Measurements from ENCODE around the gene TTLL11. TPM values are rescaled to one million over a fixed set of nuclear protein-coding genes. Genes with fewer than 3 reads are reported as not detected.
"Not testable (repeated sequence)": the region's sequence is repeated elsewhere in the genome, so short reads cannot be mapped to it uniquely, and the experiment has no call there.

The TTLL11 gene
- polyA plus RNA-seq, 1 donor (not counting 4 experiments of a cell fraction or from before 2014, with no cell fraction given) = 8.0 TPM

GRCh38 chr9:121895818-121896544, 197.1 kb downstream of the TTLL11 start:
- peaks cover 1% of the 10 kb centered on the region for H3K79me2 ChIP-seq (ENCODE audit: control insufficient read depth, insufficient read depth, low read length)
- DNase-seq (ENCODE audit: low read depth, low spot score) (no peak), FAIRE-seq (no peak)
- no peak overlapping the region for H2AFZ ChIP-seq (ENCODE audit: control insufficient read depth, low read length)
- peaks cover 4% of the 10 kb centered on the region for H4K20me1 ChIP-seq (ENCODE audit: control insufficient read depth, extremely low read depth, insufficient read depth, low read length)
- no peak overlapping the region for H3K9ac ChIP-seq (ENCODE audit: control insufficient read depth, extremely low read depth, insufficient read depth, low read length)
- no peak overlapping the region for H3K4me3 ChIP-seq (ENCODE audit: control insufficient read depth in 2 of 3, extremely low read depth in 1 of 3, insufficient read depth in 2 of 3, low read depth in 1 of 3, low read length in 3 of 3)
- no peaks in the 10 kb centered on the region for H3K9me1 ChIP-seq (ENCODE audit: control insufficient read depth, extremely low read depth, insufficient read depth, low read length)
- H3K4me2 ChIP-seq (ENCODE audit: control insufficient read depth, extremely low read depth, insufficient read depth, low read depth, low read length) = no peak overlapping the region
- no peaks in the 10 kb centered on the region for H3K9me3 ChIP-seq (ENCODE audit: control insufficient read depth, low read depth, low read length)
- no peak overlapping the region for H3K27ac ChIP-seq (ENCODE audit: control insufficient read depth, insufficient read depth, low read length)
- TF ChIP-seq EZH2 (IDR thresholded peaks at IDR 0.05; ENCODE audit: low read length) = no peak
- TF ChIP-seq CTCF (optimal IDR thresholded peaks at IDR 0.05 in 1 of 3, IDR thresholded peaks at IDR 0.05 in 1 of 3, conservative IDR thresholded peaks at IDR 0.05 in 1 of 3; ENCODE audit: extremely low read depth in 1 of 3, insufficient read depth in 2 of 3, low read length in 3 of 3) = no peak
- H3K27me3 ChIP-seq (ENCODE audit: control insufficient read depth, extremely low read depth, insufficient read depth, low read length) = no peaks in the 10 kb centered on the region
- dilution Hi-C loops (cut with MboI; ENCODE audit: extremely low pct_ligation_motif_present, low sequenced_read_pairs) = no loop called here
- no peaks in the 10 kb centered on the region for H3K4me1 ChIP-seq (ENCODE audit: control insufficient read depth, extremely low read depth, insufficient read depth, low read length)
- peaks cover 0 to 13% of the 10 kb centered on the region in 2 experiments for H3K36me3 ChIP-seq (ENCODE audit: control insufficient read depth in 2 of 2, extremely low read depth in 1 of 2, insufficient read depth in 2 of 2, low read length in 2 of 2)

DNA sequence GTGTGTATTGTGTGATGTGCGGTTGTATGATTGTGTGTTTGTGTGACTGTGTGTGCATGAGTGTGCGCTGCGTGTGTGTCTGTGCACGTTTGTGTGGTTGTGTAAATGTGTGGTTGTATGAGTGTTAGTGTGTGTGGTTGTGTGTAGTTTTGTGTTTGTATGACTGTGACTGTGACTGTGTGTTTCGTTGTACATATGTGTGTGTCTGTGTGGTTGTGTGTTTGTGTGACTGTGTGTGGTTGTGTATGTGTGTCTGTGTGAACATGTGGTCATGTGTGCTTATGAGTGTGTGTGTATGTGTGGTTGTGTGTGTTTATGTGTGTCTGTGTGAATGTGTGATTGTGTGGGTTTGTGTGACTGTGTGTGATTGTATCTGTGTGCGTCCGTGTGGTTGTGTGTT, 197.8 kb downstream of the TTLL11 start:
- no peak overlapping the region for H2AFZ ChIP-seq (ENCODE audit: control insufficient read depth, low read length)
- DNase-seq (ENCODE audit: low read depth, low spot score) (no peak), FAIRE-seq (peak; percentile 56)
- H4K20me1 ChIP-seq (ENCODE audit: control insufficient read depth, extremely low read depth, insufficient read depth, low read length) = peaks cover 5% of the 10 kb centered on the region
- no peaks in the 10 kb centered on the region for H3K27me3 ChIP-seq (ENCODE audit: control insufficient read depth, extremely low read depth, insufficient read depth, low read length)
- peaks cover 1% of the 10 kb centered on the region for H3K79me2 ChIP-seq (ENCODE audit: control insufficient read depth, insufficient read depth, low read length)
- H3K36me3 ChIP-seq (ENCODE audit: control insufficient read depth in 2 of 2, extremely low read depth in 1 of 2, insufficient read depth in 2 of 2, low read length in 2 of 2) = peaks cover 0 to 13% of the 10 kb centered on the region in 2 experiments
- H3K27ac ChIP-seq (ENCODE audit: control insufficient read depth, insufficient read depth, low read length) = no peak overlapping the region
- no peaks in the 10 kb centered on the region for H3K9me3 ChIP-seq (ENCODE audit: control insufficient read depth, low read depth, low read length)
- H3K4me3 ChIP-seq (ENCODE audit: control insufficient read depth in 2 of 3, extremely low read depth in 1 of 3, insufficient read depth in 2 of 3, low read depth in 1 of 3, low read length in 3 of 3) = no peak overlapping the region
- no peak overlapping the region for H3K9ac ChIP-seq (ENCODE audit: control insufficient read depth, extremely low read depth, insufficient read depth, low read length)
- TF ChIP-seq EZH2 (IDR thresholded peaks at IDR 0.05; ENCODE audit: low read length) = no peak
- TF ChIP-seq CTCF (optimal IDR thresholded peaks at IDR 0.05 in 1 of 3, IDR thresholded peaks at IDR 0.05 in 1 of 3, conservative IDR thresholded peaks at IDR 0.05 in 1 of 3; ENCODE audit: extremely low read depth in 1 of 3, insufficient read depth in 2 of 3, low read length in 3 of 3) = no peak
- H3K4me2 ChIP-seq (ENCODE audit: control insufficient read depth, extremely low read depth, insufficient read depth, low read depth, low read length) = no peak overlapping the region
- H3K9me1 ChIP-seq (ENCODE audit: control insufficient read depth, extremely low read depth, insufficient read depth, low read length) = no peaks in the 10 kb centered on the region
- dilution Hi-C loops (cut with MboI; ENCODE audit: extremely low pct_ligation_motif_present, low sequenced_read_pairs) = no loop called here
- no peaks in the 10 kb centered on the region for H3K4me1 ChIP-seq (ENCODE audit: control insufficient read depth, extremely low read depth, insufficient read depth, low read length)

- H3K9ac ChIP-seq (ENCODE audit: control insufficient read depth, extremely low read depth, insufficient read depth, low read length); H3K9me1 ChIP-seq (ENCODE audit: control insufficient read depth, extremely low read depth, insufficient read depth, low read length); H4K20me1 ChIP-seq (ENCODE audit: control insufficient read depth, extremely low read depth, insufficient read depth, low read length); H3K9me3 ChIP-seq (ENCODE audit: control insufficient read depth, low read depth, low read length); dilution Hi-C loops (cut with MboI; ENCODE audit: extremely low pct_ligation_motif_present, low sequenced_read_pairs); H3K27me3 ChIP-seq (ENCODE audit: control insufficient read depth, extremely low read depth, insufficient read depth, low read length); H3K4me3 ChIP-seq (ENCODE audit: control insufficient read depth in 2 of 3, extremely low read depth in 1 of 3, insufficient read depth in 2 of 3, low read depth in 1 of 3, low read length in 3 of 3); H3K4me2 ChIP-seq (ENCODE audit: control insufficient read depth, extremely low read depth, insufficient read depth, low read depth, low read length); H2AFZ ChIP-seq (ENCODE audit: control insufficient read depth, low read length); H3K27ac ChIP-seq (ENCODE audit: control insufficient read depth, insufficient read depth, low read length); H3K79me2 ChIP-seq (ENCODE audit: control insufficient read depth, insufficient read depth, low read length); DNase-seq (ENCODE audit: low read depth, low spot score); FAIRE-seq; H3K4me1 ChIP-seq (ENCODE audit: control insufficient read depth, extremely low read depth, insufficient read depth, low read length): not testable (repeated sequence)
- peaks cover 0 to 13% of the 10 kb centered on the region in 2 experiments for H3K36me3 ChIP-seq (ENCODE audit: control insufficient read depth in 2 of 2, extremely low read depth in 1 of 2, insufficient read depth in 2 of 2, low read length in 2 of 2)
Observed at GRCh38 chr9:121894380-121894779, 198.7 kb downstream of the TTLL11 start.

Data from keratinocyte (primary cell).